K562 (cell line): Measurements from ENCODE around the gene UBXN10. TPM values are rescaled to one million over a fixed set of nuclear protein-coding genes. Genes with fewer than 3 reads are reported as not detected.

ENCODE experiments used
- ATAC-seq: fragments of 200-7000 bp; cut with Tn5 transposase; 3 replicates; pipeline ENCODE4 v1.9.1; 2020; ENCODE audit warnings: moderate library complexity
- BruUV-seq: library from RNA; stranded (reverse); fragments of 400-500 nt; replicated peaks from 2 replicates; lab custom pipeline; 2021; lab: Mats Ljungman, UMichigan
- CTCF ChIA-PET: fragments of 300-600 bp; formaldehyde crosslinking; extraction: SDS; loops from one replicate; lab custom pipeline; 2021; ENCODE audit warnings: low intra/inter-chr PET ratio; lab: Yijun Ruan, JAX
- POLR2A ChIA-PET: fragments of 300-600, 350-650 bp; sonication (Branson Sonifier 250); formaldehyde crosslinking; extraction: SDS; loops from one replicate; lab custom pipeline; 2021; ENCODE audit warnings: antibody characterized with exemption, inconsistent platforms; lab: Yijun Ruan, JAX
- DNase-seq, 4 experiments: peaks; one replicate each; pipeline versions ENCODE4 v3.0.0 to v3.0.0-alpha.2; 2011 to 2018; ENCODE audit warnings: low spot score in 3 of 4, mixed read lengths in 3 of 4; ENCODE audit errors: extremely low read depth in 1 of 4
- FAIRE-seq: peaks from 2 replicates; lab custom pipeline; 2011; peaks lifted over from hg19 to GRCh38; lab: Jason Lieb, UNC
- H2AFZ ChIP-seq: 2 replicates; pipeline ENCODE4 v1.6.0; 2011; ENCODE audit warnings: low read depth, low read length, control low read depth, inconsistent platforms
- H3K27ac ChIP-seq: fragments of 200-600 bp; 3 replicates; pipeline ENCODE4 v1.8.0; 2011; ENCODE audit warnings: low read depth, mild to moderate bottlenecking, control low read depth, inconsistent platforms, low read length, moderate library complexity, mixed read lengths; ENCODE audit errors: extremely low read depth
- H3K27me3 ChIP-seq, 2 experiments: fragments of 300-600 bp in 1 of 2; 2 replicates in 1 of 2; 3 replicates in 1 of 2; pipeline versions ENCODE4 v1.6.0 to v1.8.0; 2011; ENCODE audit warnings: inconsistent platforms in 2 of 2, low read length in 2 of 2, mild to moderate bottlenecking in 1 of 2, mixed read lengths in 1 of 2, moderate library complexity in 1 of 2; ENCODE audit not compliant: control insufficient read depth in 2 of 2, insufficient read depth in 2 of 2
- H3K36me3 ChIP-seq: fragments of 300-600 bp; 3 replicates; pipeline ENCODE4 v1.8.0; 2011; ENCODE audit warnings: mild to moderate bottlenecking, low read length, inconsistent platforms; ENCODE audit not compliant: control insufficient read depth, insufficient read depth
- H3K4me1 ChIP-seq, 2 experiments: fragments of 200-600 bp in 1 of 2; replicated peaks in 1 of 2; 2 replicates in 1 of 2; 3 replicates in 1 of 2; pipeline versions ENCODE4 v1.5.1 to v1.8.0; 2011; ENCODE audit warnings: inconsistent platforms in 2 of 2, low read length in 2 of 2, mild to moderate bottlenecking in 1 of 2, mixed read lengths in 1 of 2, moderate library complexity in 1 of 2; ENCODE audit not compliant: control insufficient read depth in 2 of 2, insufficient read depth in 2 of 2
- H3K4me2 ChIP-seq: 2 replicates; pipeline ENCODE4 v1.6.1; 2011; ENCODE audit warnings: low read length, control low read depth, inconsistent platforms, mixed read lengths; ENCODE audit not compliant: insufficient read depth
- H3K4me3 ChIP-seq: fragments of 200-600 bp; sonication (generic), shearing (Covaris generic); 2 replicates; pipeline ENCODE4 v1.5.1; 2016; ENCODE audit warnings: control low read depth, inconsistent platforms
- H3K79me2 ChIP-seq: fragments of 200-600 bp; 3 replicates; pipeline ENCODE4 v1.8.0; 2011; ENCODE audit warnings: low read length, inconsistent platforms; ENCODE audit not compliant: control insufficient read depth, insufficient read depth
- H3K9ac ChIP-seq, 2 experiments: 2 replicates each; pipeline versions ENCODE4 v1.6.0 to v1.6.1; 2011; ENCODE audit warnings: low read depth in 2 of 2, low read length in 2 of 2, control low read depth in 1 of 2, inconsistent platforms in 1 of 2, mild to moderate bottlenecking in 1 of 2, mixed read lengths in 1 of 2; ENCODE audit not compliant: insufficient read depth in 1 of 2
- H3K9me1 ChIP-seq: one replicate; pipeline ENCODE4 v1.6.0; 2011; ENCODE audit warnings: inconsistent platforms, mild to moderate bottlenecking, low read length, moderate library complexity; ENCODE audit not compliant: control insufficient read depth, insufficient read depth
- H3K9me3 ChIP-seq: replicated peaks from 2 replicates; pipeline ENCODE4 v1.5.1; 2011; ENCODE audit warnings: low read depth, low read length, inconsistent platforms; ENCODE audit not compliant: control insufficient read depth, insufficient read depth
- H4K20me1 ChIP-seq: replicated peaks from 2 replicates; pipeline ENCODE4 v1.6.1; 2011; ENCODE audit warnings: low read length, inconsistent platforms, mixed read lengths; ENCODE audit not compliant: control insufficient read depth, insufficient read depth
- NFIC ChIP-seq: fragments of 450-650 bp; IDR thresholded peaks from 2 replicates; pipeline ENCODE4 v1.6.1; 2017; ENCODE audit warnings: mild to moderate bottlenecking, inconsistent platforms
- RBFOX2 ChIP-seq: fragments of 200-400 bp; formaldehyde crosslinking; IDR thresholded peaks from 2 replicates; pipeline ENCODE4 v1.6.1; 2017; ENCODE audit warnings: low read depth, mild to moderate bottlenecking, low read length, moderate library complexity
- THAP12 ChIP-seq: fragments of 250-450 bp; sonication (Bioruptor Pico); IDR thresholded peaks from 2 replicates; pipeline ENCODE4 v1.9.0; 2021; ENCODE audit warnings: mild to moderate bottlenecking, inconsistent platforms
- YBX1 ChIP-seq: fragments of 450-650 bp; IDR thresholded peaks from 2 replicates; pipeline ENCODE4 v1.7.1; 2016; ENCODE audit warnings: mild to moderate bottlenecking
- WGBS: fragments of 100-300 bp; shearing (Covaris generic); methylation state at CpG from one replicate; pipeline ENCODE4 v1.1.6; 2016; ENCODE audit warnings: low coverage, mixed read lengths; ENCODE audit not compliant: insufficient coverage; ENCODE audit errors: missing lambda C conversion rate; 5-methylcytosine and 5-hydroxymethylcytosine counted together
- in situ Hi-C: fragments of 300-500 bp; cut with MboI; formaldehyde crosslinking; loops from 4 replicates; pipeline ENCODE4 v1.15.0; 2018; ENCODE audit warnings: inconsistent platforms, mixed read lengths
- intact Hi-C: fragments of 100-400 bp; cut with micrococcal nuclease; formaldehyde crosslinking; loops from 2 replicates; pipeline ENCODE4 v1.14.2; 2022
- polyA plus RNA-seq, 8 experiments: library from polyadenylated mRNA; depleted of rRNA in 4 of 8; stranded (reverse) in 5 of 8; unstranded in 3 of 8; fragments of >200 nt; fragmentation: Nextera tagmentation in 2 of 8; fragmentation: Illumina TruSeq in 1 of 8; extraction: Ambion mirVana in 2 of 8; extraction: Trizol in 1 of 8; gene quantifications; 2 replicates each; pipeline versions ENCODE4 v1.2.1 to v1.2.3, GENCODE V29; 2011 to 2014; ENCODE audit warnings: inconsistent platforms in 1 of 8, missing spikeins in 1 of 8
- total RNA-seq, 7 experiments: library from RNA; depleted of rRNA in 6 of 7; stranded (reverse); fragments of >200 nt in 6 of 7; fragmentation: Illumina TruSeq in 2 of 7; extraction: Trizol in 2 of 7; gene quantifications; 2 replicates each; pipeline versions ENCODE4 v1.2.1 to v1.2.3, GENCODE V29; 2011 to 2021; ENCODE audit warnings: low replicate concordance in 1 of 7

UBXN10 gene
- total and polyA plus RNA-seq, 9 of the 15 experiments (the other 6 are each of a cell fraction or from before 2014, with no cell fraction given): 10.7 to 17.7 (median 13.6) TPM

DNA sequence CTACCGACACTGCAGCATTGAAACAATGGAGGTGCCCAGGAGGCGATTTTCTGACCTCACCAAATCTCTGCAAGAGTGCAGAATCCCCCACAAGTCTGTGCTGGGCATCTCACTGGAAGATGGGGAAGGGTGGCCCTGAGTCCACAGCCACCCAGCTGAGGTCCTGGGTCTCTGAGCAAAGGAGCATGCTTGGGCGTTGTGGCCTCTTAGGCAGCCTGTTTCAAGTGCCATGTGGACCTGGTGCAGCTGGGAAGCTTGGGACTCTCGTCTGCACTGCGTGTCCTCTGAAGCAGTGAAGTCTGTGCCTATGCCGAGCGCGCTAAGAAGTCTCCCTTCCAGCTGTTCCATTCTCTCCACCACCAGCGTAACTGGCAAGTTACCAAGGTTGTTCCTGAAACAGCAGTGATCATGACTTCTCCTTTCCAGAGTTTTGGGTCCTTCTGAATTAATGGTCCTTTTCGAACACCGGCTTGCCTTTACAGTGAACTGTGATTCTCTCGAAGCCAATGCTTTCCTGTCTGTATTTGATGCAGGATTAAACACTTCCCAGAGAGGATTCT is 5.5 kb downstream of the UBXN10 start:
- H3K4me1 ChIP-seq: peaks cover 42 to 66% of the 10 kb centered on the region in 2 experiments
- no peak overlapping the region for H3K4me3 ChIP-seq
- FAIRE-seq (no peak), ATAC-seq (no peak), DNase-seq (no peak)
- H3K27ac ChIP-seq: no peak overlapping the region
- H4K20me1 ChIP-seq: no peaks in the 10 kb centered on the region
- no peak for TF ChIP-seq THAP12 (CRISPR knock-in tag)
- no peak for TF ChIP-seq YBX1
- TF ChIP-seq RBFOX2: peak; percentile 36; the same call in 1 of the 2 replicates
- peak; percentile 23; the same call in 1 of the 2 replicates for TF ChIP-seq NFIC
- H3K79me2 ChIP-seq: peaks cover 42% of the 10 kb centered on the region
- intact Hi-C loops: no loop called here
- no peak overlapping the region for H2AFZ ChIP-seq
- H3K27me3 ChIP-seq: no peaks in the 10 kb centered on the region
- in situ Hi-C loops: no loop called here
- ChIA-PET CTCF (no interaction called here), POLR2A (interaction anchor here (0.7 to 2.7 kb wide), 4 partner anchors 11 to 18 kb away, joined by 3 to 10 read pairs (median 4); no protein-coding TSS in a partner anchor)
- 88% methylated on average over 12 of the region's 12 CpGs for WGBS
- BruUV-seq: no TSS peak
- no peaks in the 10 kb centered on the region for H3K9me3 ChIP-seq
- H3K9ac ChIP-seq: peak overlapping the region in 1 of 2 experiments; percentile 65; a peak in 1 of 4 replicates
- H3K4me2 ChIP-seq: no peak overlapping the region
- H3K9me1 ChIP-seq: no peaks in the 10 kb centered on the region
- peaks cover 33% of the 10 kb centered on the region; the same call in 2 of the 3 replicates for H3K36me3 ChIP-seq
